ENCODE results near the gene SPRYD3.

DNA sequence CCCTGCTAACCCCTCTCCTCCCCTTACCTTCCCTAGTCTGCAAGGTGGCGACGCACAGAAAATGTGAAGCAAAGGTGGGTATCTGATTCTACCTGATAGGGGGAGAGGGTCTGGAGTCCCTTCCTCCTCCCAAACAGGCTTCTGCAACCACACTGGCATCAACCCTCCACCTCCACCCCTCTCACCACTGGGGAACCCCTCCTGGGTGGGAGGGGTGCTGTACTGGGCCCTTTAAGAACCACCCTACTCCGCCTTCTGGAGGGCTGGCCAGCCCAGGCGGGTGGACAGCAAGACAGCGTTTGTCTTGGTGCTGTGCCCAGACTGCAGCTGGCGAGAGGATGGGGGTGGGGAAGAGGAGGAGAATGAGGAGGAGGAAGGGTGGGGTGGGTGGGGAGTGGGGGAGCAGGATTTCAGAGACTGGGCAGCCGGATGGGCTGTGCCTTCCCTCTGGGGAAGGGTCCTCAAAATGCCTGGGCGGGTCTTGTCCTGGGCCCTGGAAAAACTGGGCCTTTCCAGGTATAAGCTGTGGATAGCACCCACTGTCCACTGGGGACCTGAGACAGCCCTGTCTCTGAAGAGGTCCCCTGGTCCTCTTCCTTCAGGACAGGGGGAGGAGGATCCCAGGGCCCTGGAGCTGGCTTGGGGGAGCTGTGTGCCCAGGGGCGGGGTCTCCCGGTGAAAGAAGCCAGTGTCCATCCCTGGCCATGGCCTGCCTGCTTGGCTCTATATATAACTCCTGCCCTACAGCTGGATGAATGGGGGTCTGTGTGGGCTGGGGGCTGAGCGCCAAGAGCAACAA is 26.6 kb downstream of the SPRYD3 start:
- no peak for TF ChIP-seq POLR2A (IDR thresholded peaks at IDR 0.05; ENCODE audit: low read depth, low read length)
- no peak for TF ChIP-seq TAF1 (IDR thresholded peaks at IDR 0.05; ENCODE audit: low read depth, low read length)
- no peak for TF ChIP-seq POLR2AphosphoS5 (IDR thresholded peaks at IDR 0.05; ENCODE audit: low read depth, low read length)
